Loucy (cell line): ENCODE data around the gene ULK3.
A peak's percentile ranks its signal among the peaks of the same experiment; 100 is the strongest.

Experiments
- H2AFZ ChIP-seq: fragments of 200-600 bp; sonication (generic); 2 replicates; pipeline ENCODE4 v1.6.0; 2016; ENCODE audit warnings: antibody characterized with exemption, mild to moderate bottlenecking, low read length, moderate library complexity
- H3F3A ChIP-seq: fragments of 200-600 bp; 2 replicates; pipeline ENCODE4 v1.6.0; 2016; ENCODE audit warnings: antibody characterized with exemption, low read depth, mild to moderate bottlenecking
- H3K27me3 ChIP-seq: fragments of 200-600 bp; sonication (generic); 2 replicates; pipeline ENCODE4 v1.6.1; 2014; ENCODE audit warnings: low read length, mild to moderate bottlenecking; ENCODE audit not compliant: insufficient read depth, poor library complexity, severe bottlenecking
- H3K36me3 ChIP-seq: fragments of 200-600 bp; sonication (generic); 2 replicates; pipeline ENCODE4 v1.6.1; 2016; ENCODE audit warnings: low read length; ENCODE audit not compliant: insufficient read depth
- H3K4me1 ChIP-seq: fragments of 200-600 bp; sonication (generic); 2 replicates; pipeline ENCODE4 v1.5.1; 2014; ENCODE audit warnings: low read length, mild to moderate bottlenecking; ENCODE audit not compliant: insufficient read depth, poor library complexity, severe bottlenecking
- H3K4me2 ChIP-seq: fragments of 200-600 bp; sonication (generic); 2 replicates; pipeline ENCODE4 v1.6.0; 2014; ENCODE audit warnings: antibody characterized with exemption, low read length, low read depth, mild to moderate bottlenecking; ENCODE audit not compliant: poor library complexity, severe bottlenecking
- H3K4me3 ChIP-seq: fragments of 200-600 bp; sonication (generic); 2 replicates; pipeline ENCODE4 v1.5.1; 2014; ENCODE audit warnings: low read length, mild to moderate bottlenecking, mixed read lengths; ENCODE audit not compliant: poor library complexity, severe bottlenecking
- H3K79me2 ChIP-seq: fragments of 200-600 bp; sonication (generic); 2 replicates; pipeline ENCODE4 v1.6.1; 2014; ENCODE audit warnings: low read length; ENCODE audit not compliant: insufficient read depth
- H3K9ac ChIP-seq: fragments of 200-600 bp; sonication (generic); 2 replicates; pipeline ENCODE4 v1.6.0; 2014; ENCODE audit warnings: mild to moderate bottlenecking, low read depth, low read length, moderate library complexity; ENCODE audit not compliant: poor library complexity, severe bottlenecking
- H3K9me2 ChIP-seq: fragments of 200-600 bp; sonication (generic); replicated peaks from 2 replicates; pipeline ENCODE4 v1.6.1; 2016; ENCODE audit warnings: low read depth, low read length, mixed read lengths
- H3K9me3 ChIP-seq: fragments of 200-600 bp; sonication (generic); 2 replicates; pipeline ENCODE4 v1.6.1; 2014; ENCODE audit warnings: mild to moderate bottlenecking, antibody characterized with exemption, low read length, low read depth; ENCODE audit not compliant: insufficient read depth
- H4K20me1 ChIP-seq: fragments of 200-600 bp; sonication (generic); 2 replicates; pipeline ENCODE4 v1.6.0; 2014; ENCODE audit warnings: antibody characterized with exemption, low read length, mild to moderate bottlenecking; ENCODE audit not compliant: insufficient read depth, poor library complexity, severe bottlenecking
- EZH2phosphoT487 ChIP-seq: fragments of 200-600 bp; IDR thresholded peaks from 2 replicates; pipeline ENCODE4 v1.6.1; 2018; ENCODE audit warnings: antibody characterized with exemption, mild to moderate bottlenecking, moderate library complexity, borderline replicate concordance
- TF ChIP-seq, protein P1 (sequence below): fragments of 200-600 bp; sonication (generic); conservative IDR thresholded peaks from 2 replicates; pipeline ENCODE4 v1.5.1; 2014; ENCODE audit warnings: mild to moderate bottlenecking, antibody characterized with exemption, low read length

Gene ULK3

DNA sequence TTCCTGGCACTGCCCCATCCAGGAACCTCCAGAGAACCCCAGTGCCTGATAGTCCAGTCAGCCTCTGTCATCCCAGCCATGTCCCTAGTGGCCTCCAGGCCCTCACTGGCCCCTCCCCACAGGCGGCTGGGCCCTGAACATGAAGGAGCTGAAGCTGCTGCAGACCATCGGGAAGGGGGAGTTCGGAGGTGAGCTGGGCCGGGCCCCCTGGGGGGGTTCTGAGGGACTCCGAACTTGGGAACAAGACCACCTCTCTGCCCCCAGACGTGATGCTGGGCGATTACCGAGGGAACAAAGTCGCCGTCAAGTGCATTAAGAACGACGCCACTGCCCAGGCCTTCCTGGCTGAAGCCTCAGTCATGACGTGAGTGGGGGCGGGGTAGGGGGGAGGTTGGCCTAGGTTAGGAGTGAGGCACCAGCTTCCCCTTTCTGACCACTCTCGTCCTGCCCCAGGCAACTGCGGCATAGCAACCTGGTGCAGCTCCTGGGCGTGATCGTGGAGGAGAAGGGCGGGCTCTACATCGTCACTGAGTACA lies 42.3 kb downstream of the ULK3 start:
- no peak overlapping the region for H3K4me2 ChIP-seq

DNA sequence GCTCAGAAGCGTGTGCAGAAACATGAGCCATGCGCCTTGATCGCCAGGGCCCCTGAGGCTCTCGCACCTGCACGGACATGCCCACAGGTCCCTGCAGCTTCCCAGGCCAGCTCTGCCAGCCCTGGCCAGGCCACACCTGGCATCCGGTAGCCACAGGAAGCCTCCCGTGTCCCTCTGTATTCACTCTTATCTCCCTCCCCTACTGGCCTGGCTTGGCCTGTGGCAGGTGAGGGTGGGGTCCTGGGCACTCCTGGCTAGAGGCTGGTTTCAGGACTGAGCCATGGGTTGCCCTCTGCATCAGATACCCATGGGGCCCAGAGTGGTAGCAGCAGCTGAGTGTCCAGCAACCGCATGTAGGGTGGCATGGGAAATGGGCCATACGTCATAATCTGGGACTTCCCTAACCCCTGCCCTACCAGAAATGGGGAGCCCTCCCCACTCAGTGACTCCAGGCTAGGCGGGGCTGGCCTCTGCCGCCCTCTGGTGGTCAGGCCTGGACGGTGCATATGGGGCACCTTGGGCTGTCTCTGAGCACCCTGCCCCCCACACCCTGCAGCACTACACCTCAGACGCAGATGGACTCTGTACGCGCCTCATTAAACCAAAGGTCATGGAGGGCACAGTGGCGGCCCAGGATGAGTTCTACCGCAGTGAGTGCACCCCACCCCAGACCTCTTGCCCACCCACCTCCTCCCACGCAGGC lies 42.9 kb downstream of the ULK3 start:
- H3K4me2 ChIP-seq: no peak overlapping the region
- peaks cover 43% of the 10 kb centered on the region for H4K20me1 ChIP-seq
- no peaks in the 10 kb centered on the region for H3K27me3 ChIP-seq
- H3K4me1 ChIP-seq: no peaks in the 10 kb centered on the region
- H3K36me3 ChIP-seq: peaks cover 73% of the 10 kb centered on the region; the same call in 1 of the 2 replicates
- peaks cover 35% of the 10 kb centered on the region; the same call in 1 of the 2 replicates for H3K79me2 ChIP-seq
- no peaks in the 10 kb centered on the region for H3K9me2 ChIP-seq
- no peak overlapping the region for H3K9ac ChIP-seq
- TF ChIP-seq, protein P1, sequence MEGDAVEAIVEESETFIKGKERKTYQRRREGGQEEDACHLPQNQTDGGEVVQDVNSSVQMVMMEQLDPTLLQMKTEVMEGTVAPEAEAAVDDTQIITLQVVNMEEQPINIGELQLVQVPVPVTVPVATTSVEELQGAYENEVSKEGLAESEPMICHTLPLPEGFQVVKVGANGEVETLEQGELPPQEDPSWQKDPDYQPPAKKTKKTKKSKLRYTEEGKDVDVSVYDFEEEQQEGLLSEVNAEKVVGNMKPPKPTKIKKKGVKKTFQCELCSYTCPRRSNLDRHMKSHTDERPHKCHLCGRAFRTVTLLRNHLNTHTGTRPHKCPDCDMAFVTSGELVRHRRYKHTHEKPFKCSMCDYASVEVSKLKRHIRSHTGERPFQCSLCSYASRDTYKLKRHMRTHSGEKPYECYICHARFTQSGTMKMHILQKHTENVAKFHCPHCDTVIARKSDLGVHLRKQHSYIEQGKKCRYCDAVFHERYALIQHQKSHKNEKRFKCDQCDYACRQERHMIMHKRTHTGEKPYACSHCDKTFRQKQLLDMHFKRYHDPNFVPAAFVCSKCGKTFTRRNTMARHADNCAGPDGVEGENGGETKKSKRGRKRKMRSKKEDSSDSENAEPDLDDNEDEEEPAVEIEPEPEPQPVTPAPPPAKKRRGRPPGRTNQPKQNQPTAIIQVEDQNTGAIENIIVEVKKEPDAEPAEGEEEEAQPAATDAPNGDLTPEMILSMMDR: peak; percentile 97
- TF ChIP-seq EZH2phosphoT487: no peak
- no peak overlapping the region for H2AFZ ChIP-seq
- no peaks in the 10 kb centered on the region for H3K9me3 ChIP-seq
- H3K4me3 ChIP-seq: no peak overlapping the region
- H3F3A ChIP-seq: peaks cover 3% of the 10 kb centered on the region; the same call in 1 of the 2 replicates

More for the DNA sequence above, 42.3 kb downstream of the ULK3 start:
- Histone ChIP-seq H3K27me3 (no peaks in the 10 kb centered on the region), H3K4me3 (no peak overlapping the region), H2AFZ (no peak overlapping the region), H3K9me2 (no peaks in the 10 kb centered on the region), H3K36me3 (peaks cover 73% of the 10 kb centered on the region; the same call in 1 of the 2 replicates), H3K9me3 (no peaks in the 10 kb centered on the region), H3F3A (peaks cover 3% of the 10 kb centered on the region; the same call in 1 of the 2 replicates), H4K20me1 (peaks cover 38% of the 10 kb centered on the region), H3K79me2 (peaks cover 29% of the 10 kb centered on the region; the same call in 1 of the 2 replicates), H3K4me1 (no peaks in the 10 kb centered on the region), H3K9ac (no peak overlapping the region)
- TF ChIP-seq, protein P1: no peak
- no peak for TF ChIP-seq EZH2phosphoT487

GRCh38 chr15:74799255-74799855 lies 43.6 kb downstream of the ULK3 start:
- Histone ChIP-seq H3K9me2 (no peaks in the 10 kb centered on the region), H3K9me3 (no peaks in the 10 kb centered on the region), H4K20me1 (peaks cover 50% of the 10 kb centered on the region), H3K36me3 (peaks cover 73% of the 10 kb centered on the region; the same call in 1 of the 2 replicates), H3F3A (peaks cover 3% of the 10 kb centered on the region; the same call in 1 of the 2 replicates), H3K27me3 (no peaks in the 10 kb centered on the region), H3K79me2 (peaks cover 42% of the 10 kb centered on the region; the same call in 1 of the 2 replicates), H3K9ac (no peak overlapping the region), H2AFZ (no peak overlapping the region), H3K4me1 (no peaks in the 10 kb centered on the region), H3K4me2 (no peak overlapping the region), H3K4me3 (no peak overlapping the region)
- no peak for TF ChIP-seq EZH2phosphoT487
- TF ChIP-seq, protein P1: no peak; the same call in 1 of the 2 replicates
